A549 (cell line): ENCODE results near the gene SACM1L. TPM values are rescaled to one million over a fixed set of nuclear protein-coding genes. Genes with fewer than 3 reads are reported as not detected.

Experiments
- ATAC-seq, 2 experiments: fragments of 200-7000 bp in 1 of 2; fragments of >200 bp in 1 of 2; cut with Nextera tagmentation in 1 of 2; cut with Tn5 transposase in 1 of 2; 3 replicates each; pipeline versions ENCODE4 v1.8.0 to v1.9.1; 2018 to 2020; ENCODE audit warnings: mild to moderate bottlenecking in 1 of 2, moderate library complexity in 1 of 2
- CTCF ChIA-PET: fragments of 300-600 bp; sonication (Branson Sonifier 250); formaldehyde crosslinking; extraction: SDS; loops from one replicate; lab custom pipeline; 2021; ENCODE audit warnings: antibody characterized with exemption, inconsistent platforms; lab: Yijun Ruan, JAX
- POLR2A ChIA-PET: fragments of 350-600 bp; formaldehyde crosslinking; extraction: SDS; loops from one replicate; lab custom pipeline; 2021; ENCODE audit warnings: antibody characterized with exemption, inconsistent platforms; lab: Yijun Ruan, JAX
- DNase-seq, 2 experiments: peaks; one replicate each; pipeline versions ENCODE4 v3.0.0 to v3.0.0-alpha.2; 2011 to 2016; ENCODE audit warnings: low read depth in 1 of 2, low spot score in 1 of 2
- FAIRE-seq: peaks from 2 replicates; lab custom pipeline; 2011; peaks lifted over from hg19 to GRCh38; lab: Jason Lieb, UNC
- H3K27ac ChIP-seq, 2 experiments: fragments of >200 bp; sonication (Bioruptor Twin); formaldehyde crosslinking; 3 replicates each; pipeline ENCODE4 v1.5.1; 2016 to 2017
- H3K4me1 ChIP-seq: fragments of >200 bp; sonication (Bioruptor Twin); formaldehyde crosslinking; 3 replicates; pipeline ENCODE4 v1.6.1; 2016
- H3K4me2 ChIP-seq: fragments of >200 bp; sonication (Bioruptor Twin); formaldehyde crosslinking; 3 replicates; pipeline ENCODE4 v1.6.1; 2016
- H3K4me3 ChIP-seq: fragments of >200 bp; sonication (Bioruptor Twin); formaldehyde crosslinking; 3 replicates; pipeline ENCODE4 v1.5.1; 2016
- H3K9me3 ChIP-seq: fragments of >200 bp; sonication (Bioruptor Twin); formaldehyde crosslinking; 3 replicates; pipeline ENCODE4 v1.6.1; 2016
- BHLHE40 ChIP-seq: IDR thresholded peaks from 2 replicates; pipeline ENCODE4 v1.6.1; 2012; ENCODE audit warnings: low read depth, low read length, inconsistent platforms
- CBX2 ChIP-seq: fragments of 200-600 bp; sonication (generic); IDR thresholded peaks from 2 replicates; pipeline ENCODE4 v1.6.1; 2016; ENCODE audit warnings: low read depth, mild to moderate bottlenecking, borderline replicate concordance
- CBX8 ChIP-seq: fragments of 200-600 bp; sonication (generic); IDR thresholded peaks from 2 replicates; pipeline ENCODE4 v1.6.1; 2016
- CEBPB ChIP-seq, 2 experiments: fragments of >200 bp in 1 of 2; sonication (Bioruptor Twin) in 1 of 2; formaldehyde crosslinking in 1 of 2; IDR thresholded peaks; 2 replicates each; pipeline ENCODE4 v1.6.1; 2012 to 2016
- EHF ChIP-seq: fragments of 250-450 bp; sonication (Bioruptor Pico); IDR thresholded peaks from 2 replicates; pipeline ENCODE4 v1.5.0; 2020; ENCODE audit warnings: mild to moderate bottlenecking
- EHMT2 ChIP-seq: fragments of 200-600 bp; sonication (generic); IDR thresholded peaks from 2 replicates; pipeline ENCODE4 v1.6.1; 2016; ENCODE audit warnings: antibody characterized with exemption, low read depth, mild to moderate bottlenecking, moderate library complexity
- ELK1 ChIP-seq: fragments of 150-350 bp; IDR thresholded peaks from 2 replicates; pipeline ENCODE4 v1.6.1; 2014; ENCODE audit warnings: low read depth, mild to moderate bottlenecking, low read length
- FOSB ChIP-seq: fragments of 250-450 bp; sonication (Bioruptor Pico); IDR thresholded peaks from 2 replicates; pipeline ENCODE4 v1.5.0; 2020; ENCODE audit warnings: mild to moderate bottlenecking, moderate library complexity
- HES2 ChIP-seq: fragments of >200 bp; sonication (Bioruptor Twin); formaldehyde crosslinking; IDR thresholded peaks from 2 replicates; pipeline ENCODE4 v1.6.1; 2016
- HOXA7 ChIP-seq: fragments of 250-450 bp; sonication (Bioruptor Pico); IDR thresholded peaks from 2 replicates; pipeline ENCODE4 v1.5.0; 2020; ENCODE audit warnings: mild to moderate bottlenecking, moderate library complexity
- HOXB13 ChIP-seq: fragments of 250-450 bp; sonication (Bioruptor Pico); IDR thresholded peaks from 2 replicates; pipeline ENCODE4 v1.5.0; 2020; ENCODE audit warnings: low read depth, mild to moderate bottlenecking, moderate library complexity
- HOXB5 ChIP-seq: fragments of 250-450 bp; sonication (Bioruptor Pico); IDR thresholded peaks from 2 replicates; pipeline ENCODE4 v1.5.0; 2020; ENCODE audit warnings: mild to moderate bottlenecking, moderate library complexity
- JUN ChIP-seq, 2 experiments: fragments of >200 bp; sonication (Bioruptor Twin); formaldehyde crosslinking; IDR thresholded peaks; 2 replicates in 1 of 2; 3 replicates in 1 of 2; pipeline ENCODE4 v1.6.1; 2016 to 2017
- JUNB ChIP-seq: fragments of >200 bp; sonication (Bioruptor Twin); formaldehyde crosslinking; IDR thresholded peaks from 2 replicates; pipeline ENCODE4 v1.6.1; 2016
- KDM1A ChIP-seq: fragments of 200-600 bp; sonication (generic); IDR thresholded peaks from 2 replicates; pipeline ENCODE4 v1.6.1; 2016; ENCODE audit warnings: low read depth, mild to moderate bottlenecking
- MYC ChIP-seq: IDR thresholded peaks from 2 replicates; pipeline ENCODE4 v1.6.1; 2012; ENCODE audit warnings: mild to moderate bottlenecking, inconsistent platforms, low read length, improper control_type of control experiment, borderline replicate concordance
- NR3C1 ChIP-seq: fragments of >200 bp; sonication (Bioruptor Twin); formaldehyde crosslinking; IDR thresholded peaks from 3 replicates; pipeline ENCODE4 v1.6.1; 2017
- PHF8 ChIP-seq: fragments of 200-600 bp; sonication (generic); IDR thresholded peaks from 2 replicates; pipeline ENCODE4 v1.6.1; 2016; ENCODE audit warnings: low read depth, mild to moderate bottlenecking, antibody characterized with exemption, moderate library complexity, borderline replicate concordance
- POLR2AphosphoS2 ChIP-seq: conservative IDR thresholded peaks from 2 replicates; pipeline ENCODE4 v1.6.1; 2012; ENCODE audit warnings: low read length, improper control_type of control experiment, inconsistent platforms
- RAD21 ChIP-seq, 2 experiments: fragments of >200 bp in 1 of 2; sonication (Bioruptor Twin) in 1 of 2; formaldehyde crosslinking in 1 of 2; IDR thresholded peaks in 1 of 2; conservative IDR thresholded peaks in 1 of 2; 2 replicates in 1 of 2; 3 replicates in 1 of 2; pipeline ENCODE4 v1.6.1; 2012 to 2018; ENCODE audit warnings: inconsistent platforms in 1 of 2
- RFX5 ChIP-seq: fragments of 450-650 bp; IDR thresholded peaks from 2 replicates; pipeline ENCODE4 v1.7.1; 2014; ENCODE audit warnings: antibody characterized with exemption, mild to moderate bottlenecking, moderate library complexity
- SMC3 ChIP-seq: fragments of >200 bp; sonication (Bioruptor Twin); formaldehyde crosslinking; IDR thresholded peaks from 3 replicates; pipeline ENCODE4 v1.6.1; 2018; ENCODE audit warnings: inconsistent platforms
- ZC3H11A ChIP-seq: fragments of 450-650 bp; IDR thresholded peaks from 2 replicates; pipeline ENCODE4 v1.6.1; 2014; ENCODE audit warnings: antibody characterized with exemption, mild to moderate bottlenecking
- ZSCAN20 ChIP-seq: fragments of 250-450 bp; sonication (Bioruptor Pico); IDR thresholded peaks from 2 replicates; pipeline ENCODE4 v1.8.0; 2022; ENCODE audit warnings: mild to moderate bottlenecking, moderate library complexity
- WGBS: methylation state at CpG from one replicate; pipeline ENCODE4 v1.1.6; 2017; ENCODE audit errors: missing lambda C conversion rate; 5-methylcytosine and 5-hydroxymethylcytosine counted together
- polyA plus RNA-seq, 4 experiments: library from polyadenylated mRNA; depleted of rRNA in 3 of 4; stranded (reverse); fragments of >200 nt; fragmentation: RNase III in 1 of 4; extraction: RNeasy Plus Mini Kit Qiagen cat#74134 plus additional on column Dnase treatment in 1 of 4; gene quantifications; 2 replicates in 3 of 4; 3 replicates in 1 of 4; pipeline ENCODE4 v1.2.3, GENCODE V29; 2011 to 2017

SACM1L gene
- polyA plus RNA-seq, 2 of the 4 experiments (the other 2 are of a cell fraction) = 21.1 to 27.8 TPM

- no peak overlapping the region for H3K27ac ChIP-seq
- TF ChIP-seq PHF8 (no peak), ELK1 (no peak), CBX2 (no peak), KDM1A (no peak), CEBPB (IDR thresholded peaks at IDR 0.05) (no peak), JUN (IDR thresholded peaks at IDR 0.05) (no peak), HOXA7 (CRISPR knock-in tag) (no peak), JUNB (no peak), EHF (CRISPR knock-in tag) (no peak), ZC3H11A (no peak), RFX5 (no peak), BHLHE40 (no peak)
- POLR2A ChIA-PET = no interaction called here
- H3K4me3 ChIP-seq = no peak overlapping the region
- DNase-seq = no peak
- H3K9me3 ChIP-seq = no peaks in the 10 kb centered on the region
- no peak overlapping the region for H3K4me2 ChIP-seq
- no peak for FAIRE-seq
- H3K4me1 ChIP-seq = peaks cover 12% of the 10 kb centered on the region
- CTCF ChIA-PET = no interaction called here
- no peak for ATAC-seq
- 96% methylated on average over 3 of the region's 3 CpGs for WGBS
Observed at GRCh38 chr3:45681846-45682245, 7.3 kb upstream of the SACM1L start.

- WGBS = 93% methylated on average over 2 of the region's 2 CpGs
- Histone ChIP-seq H3K4me3 (no peak overlapping the region), H3K4me2 (no peak overlapping the region)
- FAIRE-seq = no peak
- CTCF ChIA-PET = no interaction called here
- no peak for TF ChIP-seq ZSCAN20 (CRISPR knock-in tag)
- TF ChIP-seq CBX8 = no peak
- TF ChIP-seq, all 56 proteins: peak for 0
- Histone ChIP-seq H3K9me3 (no peaks in the 10 kb centered on the region), H3K27ac (no peak overlapping the region), H3K4me1 (peaks cover 7% of the 10 kb centered on the region)
- no peak for DNase-seq
- POLR2A ChIA-PET = no interaction called here
- no peak for ATAC-seq
Observed at GRCh38 chr3:45682311-45682710, 6.9 kb upstream of the SACM1L start.

GRCh38 chr3:45682786-45683185, 6.4 kb upstream of the SACM1L start:
- Histone ChIP-seq H3K27ac (no peak overlapping the region), H3K4me2 (no peak overlapping the region), H3K4me1 (peaks cover 3% of the 10 kb centered on the region), H3K4me3 (no peak overlapping the region), H3K9me3 (no peaks in the 10 kb centered on the region)
- WGBS = 71% methylated on average over 5 of the region's 5 CpGs
- no peak for ATAC-seq
- POLR2A ChIA-PET = no interaction called here
- no peak for FAIRE-seq
- no peak for TF ChIP-seq HOXB13 (CRISPR knock-in tag)
- TF ChIP-seq RFX5 = no peak
- no peak for TF ChIP-seq FOSB (CRISPR knock-in tag)
- no peak for TF ChIP-seq KDM1A
- TF ChIP-seq PHF8 = no peak
- no peak for TF ChIP-seq EHMT2
- no peak for TF ChIP-seq MYC
- no peak for TF ChIP-seq HOXB5 (CRISPR knock-in tag)
- TF ChIP-seq RAD21 (conservative IDR thresholded peaks at IDR 0.05 in 1 of 2, IDR thresholded peaks at IDR 0.05 in 1 of 2) = no peak
- TF ChIP-seq NR3C1 = no peak
- TF ChIP-seq SMC3 = no peak
- no peak for TF ChIP-seq POLR2AphosphoS2
- no peak for TF ChIP-seq EHF (CRISPR knock-in tag)
- no peak for TF ChIP-seq CBX8
- no peak for TF ChIP-seq HES2
- no peak for DNase-seq
- CTCF ChIA-PET = interaction anchor here (0.5 kb wide), 1 partner anchor 149 kb away, joined by 3 read pairs; no protein-coding TSS in a partner anchor
